ENCODE data around the gene ZNF805.
"Not testable (repeated sequence)": the region's sequence is repeated elsewhere in the genome, so short reads cannot be mapped to it uniquely, and the experiment has no call there.

Gene ZNF805

DNA sequence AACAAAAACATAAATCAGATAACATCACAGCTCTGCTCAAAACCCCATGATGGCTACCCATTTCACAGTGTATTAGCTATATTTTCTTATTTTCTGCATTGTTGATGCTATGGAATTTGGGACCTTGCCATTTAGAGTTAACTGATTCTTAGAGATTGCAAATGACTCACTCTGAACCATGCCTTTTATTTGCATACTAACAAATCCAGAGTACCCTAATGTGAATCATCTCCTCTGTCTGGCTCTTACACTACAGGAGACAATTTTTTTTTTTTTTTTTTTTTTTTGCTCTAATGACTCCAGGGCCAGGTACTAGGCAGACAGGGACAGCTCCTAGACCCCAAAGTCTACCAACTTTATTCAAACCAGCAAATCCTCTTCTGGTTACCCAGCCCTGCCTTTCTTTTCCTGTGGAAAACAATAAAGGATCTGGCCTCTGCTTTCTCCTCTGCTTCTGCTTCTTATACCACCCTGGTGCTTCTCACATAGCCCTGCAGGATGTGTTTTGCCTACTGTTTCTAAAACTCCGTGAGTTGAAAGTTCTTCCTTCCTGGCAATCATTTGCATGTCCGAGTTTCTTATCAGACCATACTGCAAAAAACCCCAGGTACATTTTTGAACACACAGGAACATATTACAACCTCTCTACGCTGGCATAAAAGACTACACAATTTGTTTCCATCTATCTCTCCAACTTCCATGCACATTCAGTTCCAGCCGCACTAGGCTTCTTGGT lies 29.3 kb downstream of the ZNF805 start:
- no peak for DNase-seq

DNA sequence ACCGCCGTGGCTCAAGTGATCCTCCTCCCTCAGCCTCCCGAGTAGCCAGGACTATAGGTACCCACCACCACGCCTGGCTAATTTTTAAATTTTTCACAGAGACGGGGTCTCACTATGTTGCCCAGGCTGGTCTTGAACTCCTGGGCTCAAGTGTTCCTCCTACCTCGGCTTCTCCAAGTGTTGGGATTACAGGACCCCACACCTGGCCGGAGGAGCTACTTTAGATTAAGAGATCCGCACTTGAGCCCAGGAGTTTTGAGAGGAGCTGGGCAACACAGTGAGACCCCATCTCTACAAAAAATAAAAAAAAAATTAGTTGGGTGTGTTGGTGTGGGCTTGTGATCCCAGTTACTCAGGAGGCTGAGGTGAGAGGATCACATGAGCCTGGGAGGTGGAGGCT lies 30.8 kb downstream of the ZNF805 start:
- DNase-seq, result no peak

DNA sequence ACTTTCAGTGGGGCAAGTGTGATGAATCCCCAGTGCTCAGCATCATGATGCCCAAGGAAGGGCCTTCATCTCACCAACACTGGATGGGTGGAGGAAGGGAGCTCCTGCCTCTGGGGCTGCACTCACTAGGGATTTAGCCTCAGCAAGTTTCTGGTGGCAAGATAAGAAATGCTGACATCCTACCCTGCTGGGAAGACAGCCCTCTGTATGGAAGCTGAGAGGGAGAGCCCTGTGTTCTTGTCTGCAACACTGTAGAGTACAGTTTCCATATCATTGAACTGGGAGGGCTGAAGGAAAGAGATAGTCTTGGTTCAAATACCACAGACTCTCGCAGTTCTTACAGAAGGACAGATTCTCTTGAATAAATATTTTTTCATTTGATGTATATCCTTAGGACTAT lies 32.6 kb downstream of the ZNF805 start:
- DNase-seq, result no peak

DNA sequence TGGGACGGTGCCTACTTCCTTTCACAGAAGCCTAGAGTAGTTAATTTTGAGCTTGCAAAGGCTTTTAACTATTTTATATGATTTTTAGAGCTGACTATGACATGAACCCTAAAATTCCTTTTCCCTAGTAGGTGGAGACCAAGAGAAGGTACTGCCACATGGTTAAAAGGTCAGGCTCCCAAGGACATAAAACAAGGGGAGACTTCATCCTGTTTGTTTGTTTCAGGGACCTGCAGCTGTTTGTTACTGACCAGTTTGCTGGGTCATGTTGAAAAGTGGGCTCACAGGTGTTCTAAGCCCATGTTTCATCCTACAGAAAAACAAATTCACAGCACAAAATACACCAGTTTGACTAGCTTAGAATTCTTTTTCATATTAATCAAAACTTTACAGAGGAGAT lies 36.0 kb downstream of the ZNF805 start:
- no peak for DNase-seq

DNA sequence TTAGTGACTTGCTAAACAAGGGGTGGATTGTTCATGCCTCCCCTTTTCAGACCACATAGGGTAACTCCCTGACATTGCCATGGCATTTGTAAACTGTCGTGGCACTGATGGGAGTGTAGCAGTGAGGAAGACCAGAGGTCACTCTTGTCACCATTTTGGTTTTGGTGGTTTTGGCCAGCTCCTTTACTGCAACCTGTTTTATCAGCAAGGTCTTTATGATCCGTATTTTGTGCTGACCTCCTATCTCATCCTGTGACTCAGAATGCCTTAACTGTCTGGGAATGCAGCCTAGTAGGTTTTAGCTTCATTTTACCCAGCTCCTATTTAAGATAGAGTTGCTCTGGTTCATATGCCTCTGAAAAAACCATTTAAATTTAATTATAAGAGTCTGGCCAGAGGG lies 38.0 kb downstream of the ZNF805 start:
- DNase-seq, result not testable (repeated sequence)

- DNase-seq, result peak; percentile 91
Measured at GRCh38 chr19:57279418-57280164, 39.2 kb downstream of the ZNF805 start.

- DNase-seq, result peak; percentile 97
Measured at GRCh38 chr19:57280165-57280961, 39.9 kb downstream of the ZNF805 start, which contains the start of gene ZNF460. Gene ZNF460 (plus strand): TSS chr19:57280485. CDS start chr19:57280807, 322 bp downstream.

- peak; percentile 2 for DNase-seq
Measured at GRCh38 chr19:57280962-57281400, 40.5 kb downstream of the ZNF805 start.

- no peak for DNase-seq
Measured at GRCh38 chr19:57282011-57282643, 41.7 kb downstream of the ZNF805 start.

GRCh38 chr19:57288373-57288772 lies 47.9 kb downstream of the ZNF805 start:
- no peak for DNase-seq

GRCh38 chr19:57290970-57291369 lies 50.5 kb downstream of the ZNF805 start:
- no peak for DNase-seq

DNA sequence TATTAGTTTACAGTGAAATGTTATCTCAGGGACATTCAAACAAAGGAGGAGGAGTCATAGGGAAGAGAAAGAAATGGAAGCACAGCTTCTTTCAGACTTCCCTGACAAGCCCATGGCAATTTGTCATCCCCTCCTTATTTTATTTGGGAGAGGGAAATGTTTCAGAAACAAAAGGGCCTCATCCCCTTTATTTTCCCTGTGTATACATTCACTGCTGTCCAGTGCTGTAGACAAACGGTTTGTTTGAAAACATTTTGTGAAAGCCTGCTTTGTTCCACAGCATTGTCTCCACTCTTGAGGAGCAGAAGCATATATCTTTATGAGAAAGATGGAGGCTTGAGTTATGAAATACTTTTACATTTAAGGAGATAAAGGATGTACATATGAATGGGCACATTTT lies 52.1 kb downstream of the ZNF805 start:
- DNase-seq, result no peak

GRCh38 chr19:57293719-57294118 lies 53.3 kb downstream of the ZNF805 start:
- no peak for DNase-seq

DNA sequence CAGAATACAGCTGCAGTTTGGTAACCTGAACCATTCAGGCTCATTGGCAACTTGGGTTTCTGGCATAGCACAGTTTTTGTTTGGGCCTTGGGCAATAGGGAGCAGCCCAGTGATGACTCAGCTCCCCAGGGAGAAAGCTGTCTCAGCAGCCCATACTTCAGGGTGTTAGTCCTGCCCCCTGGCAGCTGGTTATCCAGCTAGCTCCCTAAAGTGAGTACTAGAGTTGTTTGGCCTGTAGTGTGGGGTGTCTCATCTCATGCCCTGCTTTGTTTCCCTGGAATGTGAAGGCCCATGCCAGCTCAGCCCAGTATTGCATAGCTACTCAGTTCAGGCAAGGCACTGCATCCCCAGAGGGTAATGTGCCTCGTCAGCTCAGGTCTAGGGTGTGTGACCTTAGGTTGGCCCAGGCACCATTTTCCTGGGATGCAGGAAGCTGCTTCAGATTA lies 61.6 kb downstream of the ZNF805 start:
- no peak for DNase-seq

GRCh38 chr19:57302727-57303401 lies 62.4 kb downstream of the ZNF805 start:
- no peak for DNase-seq

Measured in NCI-H1694 (cell line).